Activated naive CD4-positive, alpha-beta T cell treated with anti-CD3 and anti-CD28 coated beads, Interleukin-2, amount 50 U/mL, for 72 hours (primary cell): Measurements from ENCODE around the gene GNRHR. TPM values are rescaled to one million over a fixed set of nuclear protein-coding genes. Genes with fewer than 3 reads are reported as not detected.

Experiments
- total RNA-seq, 2 donors: library from RNA; stranded (reverse); gene quantifications; one replicate each; pipeline ENCODE4 v1.2.3, GENCODE V29; 2022

The GNRHR gene
- total RNA-seq, 2 donors from 2014 or later: not detected

Other genes starting within 250 kb of the GNRHR start
- 10 to 100 TPM; 34.7 to 74.0 TPM for gene CENPC, start 208.9 kb downstream of the GNRHR start, total RNA-seq
- 10 to 100 TPM; 10.4 to 10.9 TPM for gene STAP1, start 195.7 kb downstream of the GNRHR start, total RNA-seq
- 10 to 100 TPM; 90.0 to 94.6 TPM for gene UBA6, start 53.2 kb downstream of the GNRHR start, total RNA-seq
- not detected for gene TMPRSS11D, start 129.6 kb upstream of the GNRHR start, total RNA-seq
- gene TMPRSS11A, start 209.1 kb upstream of the GNRHR start, total RNA-seq: not detected